Upper lobe of left lung (tissue), 6 donors: ENCODE results near the gene OTOS. TPM values are rescaled to one million over a fixed set of nuclear protein-coding genes. Genes with fewer than 3 reads are reported as not detected.

Source experiments
- ATAC-seq, 2 donors: fragments of 200-7000 bp; cut with Tn5 transposase; one replicate each; pipeline ENCODE4 v1.9.1; 2022; ENCODE audit warnings: mild to moderate bottlenecking in 2 of 2, moderate library complexity in 2 of 2; ENCODE audit not compliant: low FRiP score in 2 of 2
- DNase-seq, 2 donors: peaks; one replicate each; pipeline ENCODE4 v3.0.0-alpha.2; 2019 to 2020
- H3K27ac ChIP-seq, 4 donors: fragments of 200-600 bp; sonication (generic); one replicate each; pipeline ENCODE4 v1.5.1; 2016 to 2019
- H3K27me3 ChIP-seq, 4 donors: fragments of 200-600 bp; sonication (generic); one replicate each; pipeline ENCODE4 v1.5.1; 2017 to 2019
- H3K36me3 ChIP-seq, 4 donors: fragments of 200-600 bp; sonication (generic); one replicate each; pipeline ENCODE4 v1.5.1; 2016 to 2019
- H3K4me1 ChIP-seq, 4 donors: fragments of 200-600 bp; sonication (generic); one replicate each; pipeline ENCODE4 v1.5.1; 2018 to 2019
- H3K4me3 ChIP-seq, 4 donors: fragments of 200-600 bp; sonication (generic); one replicate each; pipeline ENCODE4 v1.5.1; 2017 to 2019; ENCODE audit warnings: mild to moderate bottlenecking in 2 of 4, moderate library complexity in 1 of 4
- H3K9me3 ChIP-seq, 4 donors: fragments of 200-600 bp; sonication (generic); one replicate each; pipeline ENCODE4 v1.5.1; 2018 to 2019
- CTCF ChIP-seq, 6 experiments: fragments of 450-650 bp in 4 of 6; fragments of 200-600 bp in 2 of 6; sonication (generic) in 2 of 6; IDR thresholded peaks; one replicate each; pipeline ENCODE4 v1.5.1; 2016 to 2019; ENCODE audit warnings: antibody characterized with exemption in 6 of 6
- EP300 ChIP-seq, 4 donors: sonication (generic); formaldehyde crosslinking; IDR thresholded peaks; one replicate each; pipeline ENCODE4 v1.5.1; 2017; ENCODE audit warnings: antibody characterized with exemption in 4 of 4, control low read depth in 2 of 4
- POLR2A ChIP-seq, 4 donors: fragments of 450-650 bp; IDR thresholded peaks; one replicate each; pipeline ENCODE4 v1.5.1; 2016 to 2017; ENCODE audit warnings: antibody characterized with exemption in 4 of 4, mild to moderate bottlenecking in 2 of 4
- POLR2AphosphoS5 ChIP-seq, 2 donors: sonication (generic); formaldehyde crosslinking; IDR thresholded peaks; one replicate each; pipeline ENCODE4 v1.5.1; 2017; ENCODE audit warnings: antibody characterized with exemption in 2 of 2
- WGBS, 2 donors: methylation state at CpG; one replicate each; pipeline ENCODE4 v1.1.5; 2017 to 2018; 5-methylcytosine and 5-hydroxymethylcytosine counted together
- total RNA-seq, 6 donors: library from RNA; depleted of rRNA in 4 of 6; stranded (reverse); fragments of >200 nt in 4 of 6; gene quantifications; one replicate each; pipeline versions ENCODE4 v1.1.0 to v1.2.1, GENCODE V29; 2016 to 2021
- donor health status: DM: no; HTN: no; CAD: no; lungs with moderate emphysema.
- donor health status: DM: no; HTN: yes; CAD: no; lungs with severe emphysema.

Gene OTOS
- total RNA-seq, 6 donors from 2014 or later: not detected

GRCh38 chr2:240172071-240172895, 31.8 kb upstream of the OTOS start:
- 75 to 83% methylated on average over 11 to 13 of the region's 13 CpGs for WGBS, 2 donors
- no peak for DNase-seq
- no peak for ATAC-seq

GRCh38 chr2:240170883-240171282, 30.4 kb upstream of the OTOS start:
- H3K36me3 ChIP-seq: no peaks in the 10 kb centered on the region
- DNase-seq (no peak), ATAC-seq (no peak)

More at GRCh38 chr2:240172071-240172895, 31.8 kb upstream of the OTOS start:
- Histone ChIP-seq H3K27ac (no peak overlapping the region), H3K9me3 (no peaks in the 10 kb centered on the region), H3K4me1 (no peaks in the 10 kb centered on the region), H3K27me3 (no peaks in the 10 kb centered on the region), H3K4me3 (no peak overlapping the region), H3K36me3 (no peaks in the 10 kb centered on the region)
- TF ChIP-seq EP300 (IDR thresholded peaks at IDR 0.05): no peak
- no peak for TF ChIP-seq CTCF (IDR thresholded peaks at IDR 0.05)
- no peak for TF ChIP-seq POLR2AphosphoS5 (IDR thresholded peaks at IDR 0.05)
- TF ChIP-seq POLR2A (IDR thresholded peaks at IDR 0.05): no peak

GRCh38 chr2:240170354-240170735, 29.9 kb upstream of the OTOS start:
- Histone ChIP-seq H3K4me1 (no peaks in the 10 kb centered on the region), H3K27me3 (no peaks in the 10 kb centered on the region), H3K9me3 (no peaks in the 10 kb centered on the region), H3K36me3 (no peaks in the 10 kb centered on the region), H3K4me3 (no peak overlapping the region), H3K27ac (no peak overlapping the region)
- no peak for TF ChIP-seq EP300 (IDR thresholded peaks at IDR 0.05)
- no peak for TF ChIP-seq POLR2A (IDR thresholded peaks at IDR 0.05)
- TF ChIP-seq POLR2AphosphoS5 (IDR thresholded peaks at IDR 0.05): no peak
- no peak for TF ChIP-seq CTCF (IDR thresholded peaks at IDR 0.05)
- no peak for ATAC-seq
- no peak for DNase-seq
- 36 to 37% methylated on average over 6 of the region's 6 CpGs for WGBS, 2 donors

More at GRCh38 chr2:240170883-240171282, 30.4 kb upstream of the OTOS start:
- Histone ChIP-seq H3K4me3 (no peak overlapping the region), H3K27me3 (no peaks in the 10 kb centered on the region), H3K4me1 (no peaks in the 10 kb centered on the region), H3K27ac (no peak overlapping the region), H3K9me3 (no peaks in the 10 kb centered on the region)
- no peak for TF ChIP-seq EP300 (IDR thresholded peaks at IDR 0.05)
- TF ChIP-seq POLR2AphosphoS5 (IDR thresholded peaks at IDR 0.05): no peak
- TF ChIP-seq CTCF (IDR thresholded peaks at IDR 0.05): no peak
- no peak for TF ChIP-seq POLR2A (IDR thresholded peaks at IDR 0.05)
- WGBS, 2 donors: 66 to 79% methylated on average over 3 of the region's 3 CpGs

- H3K27ac ChIP-seq: no peak overlapping the region
- H3K27me3 ChIP-seq: no peaks in the 10 kb centered on the region
- no peaks in the 10 kb centered on the region for H3K36me3 ChIP-seq
- WGBS, 2 donors: 76 to 92% methylated on average over 6 to 15 of the region's 15 CpGs
- ATAC-seq (no peak), DNase-seq (no peak)
- TF ChIP-seq CTCF (IDR thresholded peaks at IDR 0.05) (no peak), POLR2AphosphoS5 (IDR thresholded peaks at IDR 0.05) (no peak), POLR2A (IDR thresholded peaks at IDR 0.05) (no peak), EP300 (IDR thresholded peaks at IDR 0.05) (no peak)
- no peak overlapping the region for H3K4me3 ChIP-seq
- H3K4me1 ChIP-seq: no peaks in the 10 kb centered on the region
- H3K9me3 ChIP-seq: no peaks in the 10 kb centered on the region
Measured at GRCh38 chr2:240169486-240170353, 29.3 kb upstream of the OTOS start.
